Spleen (tissue), 11 donors: ENCODE data around the gene HOXB5. TPM values are rescaled to one million over a fixed set of nuclear protein-coding genes. Genes with fewer than 3 reads are reported as not detected.

Experiments
- DNase-seq: peaks from one replicate; pipeline ENCODE4 v3.0.0-alpha.2; 2020
- H3K27ac ChIP-seq, 8 donors: fragments of 200-600 bp; sonication (generic) in 7 of 8; 1 replicate in 4 of 8; 2 replicates in 4 of 8; pipeline versions ENCODE4 v1.5.0 to v1.8.0; 2016 to 2021; ENCODE audit warnings: inconsistent platforms in 4 of 8, mild to moderate bottlenecking in 4 of 8, moderate library complexity in 1 of 8
- H3K27me3 ChIP-seq, 7 donors: fragments of 200-600 bp; sonication (generic) in 6 of 7; replicated peaks in 1 of 7; 1 replicate in 4 of 7; 2 replicates in 3 of 7; pipeline versions ENCODE4 v1.5.0 to v1.8.0; 2016 to 2021; ENCODE audit warnings: inconsistent platforms in 3 of 7, mild to moderate bottlenecking in 1 of 7
- H3K36me3 ChIP-seq, 6 donors: fragments of 200-600 bp; sonication (generic) in 5 of 6; 1 replicate in 4 of 6; 2 replicates in 2 of 6; pipeline versions ENCODE4 v1.5.0 to v1.8.0; 2016 to 2021; ENCODE audit warnings: inconsistent platforms in 2 of 6
- H3K4me1 ChIP-seq, 6 donors: fragments of 200-600 bp; sonication (generic) in 5 of 6; 1 replicate in 3 of 6; 2 replicates in 3 of 6; pipeline versions ENCODE4 v1.5.0 to v1.8.0; 2016 to 2021; ENCODE audit warnings: inconsistent platforms in 3 of 6
- H3K4me3 ChIP-seq, 8 donors: fragments of 200-600 bp; sonication (generic) in 7 of 8; 1 replicate in 4 of 8; 2 replicates in 4 of 8; pipeline versions ENCODE4 v1.5.0 to v1.8.0; 2016 to 2021; ENCODE audit warnings: inconsistent platforms in 4 of 8, mild to moderate bottlenecking in 4 of 8, moderate library complexity in 2 of 8
- H3K9me3 ChIP-seq, 8 donors: fragments of 200-600 bp; sonication (generic) in 7 of 8; 1 replicate in 4 of 8; 2 replicates in 4 of 8; pipeline versions ENCODE4 v1.5.0 to v1.8.0; 2016 to 2021; ENCODE audit warnings: inconsistent platforms in 4 of 8
- POLR2A ChIP-seq, 3 donors: fragments of 450-650 bp; IDR thresholded peaks; one replicate each; pipeline ENCODE4 v1.5.1; 2017; ENCODE audit warnings: antibody characterized with exemption in 3 of 3, mild to moderate bottlenecking in 1 of 3
- POLR2AphosphoS5 ChIP-seq, 3 donors: sonication (generic); formaldehyde crosslinking; IDR thresholded peaks; one replicate each; pipeline ENCODE4 v1.5.1; 2017; ENCODE audit warnings: antibody characterized with exemption in 3 of 3
- WGBS, 5 donors: extraction: QIAGEN DNeasy Blood & Tissue Kit in 3 of 5; methylation state at CpG; one replicate each; pipeline versions ENCODE4 v1.1.5 to v1.1.7; 2013 to 2018; 5-methylcytosine and 5-hydroxymethylcytosine counted together
- intact Hi-C: fragments of 100-400 bp; cut with DNase I; formaldehyde crosslinking; loops from one replicate; pipeline ENCODE4 v1.15.0; 2023; ENCODE audit warnings: low total_unique reads
- polyA plus RNA-seq, 3 donors: library from polyadenylated mRNA; stranded (reverse); fragments of 200-250 nt; gene quantifications; one replicate each; pipeline ENCODE4 v1.2.1, GENCODE V29; 2013
- total RNA-seq, 7 donors: library from RNA; depleted of rRNA in 3 of 7; stranded (reverse); fragments of >200 nt in 3 of 7; fragmentation: NEBNext Ultra II Directional in 4 of 7; extraction: Animal tissue kit (Norgen Biotek cat#: 25700) in 4 of 7; gene quantifications; one replicate each; pipeline versions ENCODE4 v1.1.0 to v1.2.1, GENCODE V29; 2016 to 2021
- TF ChIP-seq, protein P1 (sequence below), 11 experiments: fragments of 200-600 bp in 7 of 11; fragments of 450-650 bp in 4 of 11; sonication (generic) in 4 of 11; IDR thresholded peaks in 8 of 11; conservative IDR thresholded peaks in 3 of 11; 1 replicate in 7 of 11; 2 replicates in 4 of 11; pipeline versions ENCODE4 v1.4.0 to v1.8.0; 2016 to 2021; ENCODE audit warnings: antibody characterized with exemption in 11 of 11, inconsistent platforms in 4 of 11, mild to moderate bottlenecking in 1 of 11
- donor health status: healthy with polysubstance abuse.
- donor health status: DM: no; HTN: no; CAD: no; lungs with moderate emphysema.
- donor health status: DM: no; HTN: no; CAD: no.
- donor health status: Bipolar disorder and iron deficiency.
- donor health status: healthy.
- donor health status: DM: no; HTN: no; CAD: no.
- donor health status: DM: yes; HTN: yes; CAD: no.

The HOXB5 gene
- total and polyA plus RNA-seq, 10 donors = 0.43 to 2.6 (median 1.1) TPM

- TF ChIP-seq POLR2AphosphoS5 (IDR thresholded peaks at IDR 0.05) (no peak), POLR2A (IDR thresholded peaks at IDR 0.05) (no peak)
- TF ChIP-seq, protein P1, sequence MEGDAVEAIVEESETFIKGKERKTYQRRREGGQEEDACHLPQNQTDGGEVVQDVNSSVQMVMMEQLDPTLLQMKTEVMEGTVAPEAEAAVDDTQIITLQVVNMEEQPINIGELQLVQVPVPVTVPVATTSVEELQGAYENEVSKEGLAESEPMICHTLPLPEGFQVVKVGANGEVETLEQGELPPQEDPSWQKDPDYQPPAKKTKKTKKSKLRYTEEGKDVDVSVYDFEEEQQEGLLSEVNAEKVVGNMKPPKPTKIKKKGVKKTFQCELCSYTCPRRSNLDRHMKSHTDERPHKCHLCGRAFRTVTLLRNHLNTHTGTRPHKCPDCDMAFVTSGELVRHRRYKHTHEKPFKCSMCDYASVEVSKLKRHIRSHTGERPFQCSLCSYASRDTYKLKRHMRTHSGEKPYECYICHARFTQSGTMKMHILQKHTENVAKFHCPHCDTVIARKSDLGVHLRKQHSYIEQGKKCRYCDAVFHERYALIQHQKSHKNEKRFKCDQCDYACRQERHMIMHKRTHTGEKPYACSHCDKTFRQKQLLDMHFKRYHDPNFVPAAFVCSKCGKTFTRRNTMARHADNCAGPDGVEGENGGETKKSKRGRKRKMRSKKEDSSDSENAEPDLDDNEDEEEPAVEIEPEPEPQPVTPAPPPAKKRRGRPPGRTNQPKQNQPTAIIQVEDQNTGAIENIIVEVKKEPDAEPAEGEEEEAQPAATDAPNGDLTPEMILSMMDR (IDR thresholded peaks at IDR 0.05 in 8 of 11, conservative IDR thresholded peaks at IDR 0.05 in 3 of 11) = no peak
- 81 to 90% (median 88%) methylated on average over 18 of the region's 18 CpGs for WGBS, 5 donors
- Histone ChIP-seq H3K4me1 (peaks cover 0 to 52% (median 11%) of the 10 kb centered on the region in 6 donors), H3K36me3 (peaks cover 0 to 17% (median 0%) of the 10 kb centered on the region in 6 donors), H3K27ac (peak overlapping the region in 6 of 8 donors; percentile 46 to 94 (median 76)), H3K4me3 (peak overlapping the region in 1 of 8 donors; percentile 7), H3K27me3 (peaks cover 0 to 46% (median 0%) of the 10 kb centered on the region in 7 donors), H3K9me3 (no peaks in the 10 kb centered on the region)
- DNase-seq = no peak
- intact Hi-C loops = no loop called here
Observed at GRCh38 chr17:48549914-48550501, 43.6 kb downstream of the HOXB5 start.

DNA sequence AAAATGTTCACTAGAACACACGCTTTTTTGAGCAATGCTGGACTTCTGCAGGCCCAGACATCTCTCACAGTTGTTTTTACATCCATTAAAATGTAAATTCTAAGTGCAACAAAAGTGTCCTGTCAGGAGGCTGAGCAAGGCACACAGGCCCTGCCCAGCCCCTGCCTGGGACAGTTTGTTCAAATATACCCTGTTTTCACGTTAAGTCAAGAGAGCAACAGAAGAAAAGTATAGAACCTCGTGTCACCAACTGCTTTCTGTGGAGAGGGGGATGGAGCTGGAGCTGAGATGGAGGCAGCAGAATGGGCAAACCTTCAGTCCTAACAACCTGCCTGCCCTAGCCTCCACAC lies 44.3 kb downstream of the HOXB5 start:
- intact Hi-C loops = no loop called here
- H3K27me3 ChIP-seq = peaks cover 0 to 46% (median 5%) of the 10 kb centered on the region in 7 donors
- peak overlapping the region in 7 of 8 donors; percentile 57 to 94 (median 88) for H3K27ac ChIP-seq
- peaks cover 0 to 17% (median 0%) of the 10 kb centered on the region in 6 donors for H3K36me3 ChIP-seq
- no peak overlapping the region for H3K4me3 ChIP-seq
- DNase-seq = no peak
- H3K9me3 ChIP-seq = no peaks in the 10 kb centered on the region
- TF ChIP-seq, protein P1 (IDR thresholded peaks at IDR 0.05 in 8 of 11, conservative IDR thresholded peaks at IDR 0.05 in 3 of 11) = no peak
- no peak for TF ChIP-seq POLR2AphosphoS5 (IDR thresholded peaks at IDR 0.05)
- TF ChIP-seq POLR2A (IDR thresholded peaks at IDR 0.05) = no peak
- peaks cover 0 to 59% (median 16%) of the 10 kb centered on the region in 6 donors for H3K4me1 ChIP-seq
- 69 to 80% (median 73%) methylated on average over 3 of the region's 3 CpGs for WGBS, 5 donors

GRCh38 chr17:48548523-48549280 lies 44.9 kb downstream of the HOXB5 start:
- Histone ChIP-seq H3K4me1 (peaks cover 0 to 65% (median 20%) of the 10 kb centered on the region in 6 donors), H3K4me3 (peak overlapping the region in 2 of 8 donors; percentile 7 to 19), H3K36me3 (peaks cover 0 to 17% (median 0%) of the 10 kb centered on the region in 6 donors), H3K27me3 (peaks cover 0 to 51% (median 11%) of the 10 kb centered on the region in 7 donors), H3K9me3 (no peaks in the 10 kb centered on the region), H3K27ac (peak overlapping the region in 7 of 8 donors; percentile 57 to 94 (median 88))
- WGBS, 5 donors = 48 to 58% (median 53%) methylated on average over 6 of the region's 6 CpGs
- no peak for DNase-seq
- TF ChIP-seq POLR2A (IDR thresholded peaks at IDR 0.05) (no peak), POLR2AphosphoS5 (IDR thresholded peaks at IDR 0.05) (no peak)
- TF ChIP-seq, protein P1 (IDR thresholded peaks at IDR 0.05 in 8 of 11, conservative IDR thresholded peaks at IDR 0.05 in 3 of 11) = no peak
- intact Hi-C loops = no loop called here
